ENCODE measurements around the gene CXCR2.
"Not testable (repeated sequence)": the region's sequence is repeated elsewhere in the genome, so short reads cannot be mapped to it uniquely, and the experiment has no call there.

Gene CXCR2

GRCh38 chr2:218166791-218167190 is 41.0 kb downstream of the CXCR2 start, which contains the start of gene CXCR1:
TSS of gene CXCR1 (minus strand) at chr2:218166962. CDS start at chr2:218165211, 1,751 bp downstream.
- POLR2A ChIA-PET: no interaction called here
- no peak within 1 kb of the TSS for H3K27ac ChIP-seq (ENCODE audit: insufficient read depth in 1 of 2, low read depth in 1 of 2, low read length in 2 of 2, poor library complexity in 1 of 2, severe bottlenecking in 2 of 2)
- H3K4me1 ChIP-seq (ENCODE audit: control extremely low read depth in 1 of 4, control insufficient read depth in 4 of 4, insufficient read depth in 4 of 4, low read length in 3 of 4): peaks cover 0 to 10% (median 2%) of the 10 kb centered on the region in 4 experiments
- peak; percentile 52 to 85 (median 75) for DNase-seq
- peak within 1 kb of the TSS in 1 of 7 experiments; percentile 62 for H3K4me3 ChIP-seq (ENCODE audit: control insufficient read depth in 1 of 7, extremely low read depth in 1 of 7, insufficient read depth in 4 of 7, low read depth in 2 of 7, low read length in 6 of 7)
- no peaks in the 10 kb centered on the region for H3K9me3 ChIP-seq (ENCODE audit: control extremely low read depth in 1 of 5, control insufficient read depth in 4 of 5, insufficient read depth in 2 of 5, low read depth in 1 of 5, low read length in 4 of 5)
- CTCF ChIA-PET: interaction anchor here (0.7 to 2.2 kb wide), 5 partner anchors 15 to 388 kb away, joined by 3 to 5 read pairs (median 3); no protein-coding TSS in a partner anchor
- H3K27me3 ChIP-seq (replicated peaks in 2 of 5; ENCODE audit: control insufficient read depth in 4 of 5, insufficient read depth in 5 of 5, low read length in 4 of 5): no peaks in the 10 kb centered on the region
- H3K36me3 ChIP-seq (ENCODE audit: control insufficient read depth in 4 of 4, insufficient read depth in 4 of 4, low read length in 3 of 4): no peaks in the 10 kb centered on the region
- WGBS (ENCODE audit: insufficient coverage): no CpG with 5 or more reads among the region's 3 CpGs

GRCh38 chr2:218168016-218168415 is 42.2 kb downstream of the CXCR2 start:
- no peaks in the 10 kb centered on the region for H3K9me3 ChIP-seq (ENCODE audit: control extremely low read depth in 1 of 5, control insufficient read depth in 4 of 5, insufficient read depth in 2 of 5, low read depth in 1 of 5, low read length in 4 of 5)
- ChIA-PET POLR2A (no interaction called here), CTCF (interaction anchor here (0.7 to 2.2 kb wide), 10 partner anchors 11 to 91 kb away, joined by 3 to 8 read pairs (median 3); no protein-coding TSS in a partner anchor)
- WGBS (ENCODE audit: insufficient coverage): 100% methylated on average over 1 of the region's 1 CpG
- H3K27me3 ChIP-seq (replicated peaks in 2 of 5; ENCODE audit: control insufficient read depth in 4 of 5, insufficient read depth in 5 of 5, low read length in 4 of 5): no peaks in the 10 kb centered on the region
- H3K4me1 ChIP-seq (ENCODE audit: control extremely low read depth in 1 of 4, control insufficient read depth in 4 of 4, insufficient read depth in 4 of 4, low read length in 3 of 4): peaks cover 0 to 10% (median 2%) of the 10 kb centered on the region in 4 experiments
- no peak overlapping the region for H3K4me3 ChIP-seq (ENCODE audit: control insufficient read depth in 1 of 7, extremely low read depth in 1 of 7, insufficient read depth in 4 of 7, low read depth in 2 of 7, low read length in 6 of 7)
- no peak for DNase-seq
- no peak overlapping the region for H3K27ac ChIP-seq (ENCODE audit: insufficient read depth in 1 of 2, low read depth in 1 of 2, low read length in 2 of 2, poor library complexity in 1 of 2, severe bottlenecking in 2 of 2)
- no peaks in the 10 kb centered on the region for H3K36me3 ChIP-seq (ENCODE audit: control insufficient read depth in 4 of 4, insufficient read depth in 4 of 4, low read length in 3 of 4)

- 39% methylated on average over 3 of the region's 9 CpGs for WGBS (ENCODE audit: insufficient coverage)
- Histone ChIP-seq H3K27ac (ENCODE audit: insufficient read depth in 1 of 2, low read depth in 1 of 2, low read length in 2 of 2, poor library complexity in 1 of 2, severe bottlenecking in 2 of 2) (no peak overlapping the region), H3K9me3 (ENCODE audit: control extremely low read depth in 1 of 5, control insufficient read depth in 4 of 5, insufficient read depth in 2 of 5, low read depth in 1 of 5, low read length in 4 of 5) (no peaks in the 10 kb centered on the region), H3K27me3 (replicated peaks in 2 of 5; ENCODE audit: control insufficient read depth in 4 of 5, insufficient read depth in 5 of 5, low read length in 4 of 5) (no peaks in the 10 kb centered on the region), H3K4me1 (ENCODE audit: control extremely low read depth in 1 of 4, control insufficient read depth in 4 of 4, insufficient read depth in 4 of 4, low read length in 3 of 4) (peaks cover 0 to 10% (median 2%) of the 10 kb centered on the region in 4 experiments), H3K4me3 (ENCODE audit: control insufficient read depth in 1 of 7, extremely low read depth in 1 of 7, insufficient read depth in 4 of 7, low read depth in 2 of 7, low read length in 6 of 7) (no peak overlapping the region), H3K36me3 (ENCODE audit: control insufficient read depth in 4 of 4, insufficient read depth in 4 of 4, low read length in 3 of 4) (no peaks in the 10 kb centered on the region)
- DNase-seq: peak; percentile 66 to 78 (median 73)
- POLR2A ChIA-PET: no interaction called here
- CTCF ChIA-PET: interaction anchor here (0.9 to 2.2 kb wide), 11 partner anchors 12 to 90 kb away, joined by 3 to 8 read pairs (median 3); no protein-coding TSS in a partner anchor
Measured at GRCh38 chr2:218168635-218169462, 43.0 kb downstream of the CXCR2 start.

- Histone ChIP-seq H3K36me3 (ENCODE audit: control insufficient read depth in 4 of 4, insufficient read depth in 4 of 4, low read length in 3 of 4) (no peaks in the 10 kb centered on the region), H3K4me3 (ENCODE audit: control insufficient read depth in 1 of 7, extremely low read depth in 1 of 7, insufficient read depth in 4 of 7, low read depth in 2 of 7, low read length in 6 of 7) (no peak overlapping the region), H3K4me1 (ENCODE audit: control extremely low read depth in 1 of 4, control insufficient read depth in 4 of 4, insufficient read depth in 4 of 4, low read length in 3 of 4) (peaks cover 0 to 10% (median 2%) of the 10 kb centered on the region in 4 experiments), H3K27ac (ENCODE audit: insufficient read depth in 1 of 2, low read depth in 1 of 2, low read length in 2 of 2, poor library complexity in 1 of 2, severe bottlenecking in 2 of 2) (no peak overlapping the region), H3K9me3 (ENCODE audit: control extremely low read depth in 1 of 5, control insufficient read depth in 4 of 5, insufficient read depth in 2 of 5, low read depth in 1 of 5, low read length in 4 of 5) (no peaks in the 10 kb centered on the region), H3K27me3 (replicated peaks in 2 of 5; ENCODE audit: control insufficient read depth in 4 of 5, insufficient read depth in 5 of 5, low read length in 4 of 5) (no peaks in the 10 kb centered on the region)
- 100% methylated on average over 1 of the region's 5 CpGs for WGBS (ENCODE audit: insufficient coverage)
- no peak for DNase-seq
- ChIA-PET CTCF (interaction anchor here (0.8 to 1.5 kb wide), 4 partner anchors 8 to 87 kb away, joined by 3 to 4 read pairs (median 3); no protein-coding TSS in a partner anchor), POLR2A (no interaction called here)
Measured at GRCh38 chr2:218169757-218170546, 44.1 kb downstream of the CXCR2 start.

GRCh38 chr2:218171744-218172143 is 45.9 kb downstream of the CXCR2 start:
- H3K9me3 ChIP-seq (ENCODE audit: control extremely low read depth in 1 of 5, control insufficient read depth in 4 of 5, insufficient read depth in 2 of 5, low read depth in 1 of 5, low read length in 4 of 5); POLR2A ChIA-PET; H3K27ac ChIP-seq (ENCODE audit: insufficient read depth in 1 of 2, low read depth in 1 of 2, low read length in 2 of 2, poor library complexity in 1 of 2, severe bottlenecking in 2 of 2); H3K36me3 ChIP-seq (ENCODE audit: control insufficient read depth in 4 of 4, insufficient read depth in 4 of 4, low read length in 3 of 4); H3K27me3 ChIP-seq (replicated peaks in 2 of 5; ENCODE audit: control insufficient read depth in 4 of 5, insufficient read depth in 5 of 5, low read length in 4 of 5); H3K4me3 ChIP-seq (ENCODE audit: control insufficient read depth in 1 of 7, extremely low read depth in 1 of 7, insufficient read depth in 4 of 7, low read depth in 2 of 7, low read length in 6 of 7); H3K4me1 ChIP-seq (ENCODE audit: control extremely low read depth in 1 of 4, control insufficient read depth in 4 of 4, insufficient read depth in 4 of 4, low read length in 3 of 4); DNase-seq: not testable (repeated sequence)
- 100% methylated on average over 2 of the region's 3 CpGs for WGBS (ENCODE audit: insufficient coverage)
- CTCF ChIA-PET: interaction anchor here (1.6 to 2.7 kb wide), 3 partner anchors 10 to 86 kb away, joined by 3 to 8 read pairs (median 5); no protein-coding TSS in a partner anchor

GRCh38 chr2:218172845-218173244 is 47.0 kb downstream of the CXCR2 start:
- WGBS (ENCODE audit: insufficient coverage): 100% methylated on average over 2 of the region's 2 CpGs
- H3K27ac ChIP-seq (ENCODE audit: insufficient read depth in 1 of 2, low read depth in 1 of 2, low read length in 2 of 2, poor library complexity in 1 of 2, severe bottlenecking in 2 of 2): no peak overlapping the region
- H3K4me1 ChIP-seq (ENCODE audit: control extremely low read depth in 1 of 4, control insufficient read depth in 4 of 4, insufficient read depth in 4 of 4, low read length in 3 of 4): no peaks in the 10 kb centered on the region
- H3K9me3 ChIP-seq (ENCODE audit: control extremely low read depth in 1 of 5, control insufficient read depth in 4 of 5, insufficient read depth in 2 of 5, low read depth in 1 of 5, low read length in 4 of 5): no peaks in the 10 kb centered on the region
- no peaks in the 10 kb centered on the region for H3K27me3 ChIP-seq (replicated peaks in 2 of 5; ENCODE audit: control insufficient read depth in 4 of 5, insufficient read depth in 5 of 5, low read length in 4 of 5)
- H3K36me3 ChIP-seq (ENCODE audit: control insufficient read depth in 4 of 4, insufficient read depth in 4 of 4, low read length in 3 of 4): no peaks in the 10 kb centered on the region
- no peak for DNase-seq
- POLR2A ChIA-PET: no interaction called here
- no peak overlapping the region for H3K4me3 ChIP-seq (ENCODE audit: control insufficient read depth in 1 of 7, extremely low read depth in 1 of 7, insufficient read depth in 4 of 7, low read depth in 2 of 7, low read length in 6 of 7)
- CTCF ChIA-PET: interaction anchor here (1.0 to 2.7 kb wide), 4 partner anchors 9 to 85 kb away, joined by 3 to 8 read pairs (median 4); no protein-coding TSS in a partner anchor

All from common myeloid progenitor, CD34-positive (primary cell).